Mucosa of descending colon (tissue), 3 donors: ENCODE measurements around the gene CHST13. TPM values are rescaled to one million over a fixed set of nuclear protein-coding genes. Genes with fewer than 3 reads are reported as not detected.
A peak's percentile ranks its signal among the peaks of the same experiment; 100 is the strongest.

Experiments used
- ATAC-seq: fragments of 200-7000 bp; cut with Tn5 transposase; one replicate; pipeline ENCODE4 v1.9.1; 2020; ENCODE audit warnings: mild to moderate bottlenecking, moderate library complexity
- DNase-seq, 3 donors: peaks; one replicate each; pipeline ENCODE4 v3.0.0-alpha.2; 2020
- H3K36me3 ChIP-seq: fragments of 200-600 bp; one replicate; pipeline ENCODE4 v1.8.0; 2021; ENCODE audit warnings: low read depth, mild to moderate bottlenecking
- H3K4me1 ChIP-seq: fragments of 200-600 bp; one replicate; pipeline ENCODE4 v1.8.0; 2021; ENCODE audit warnings: low read depth, mild to moderate bottlenecking
- H3K4me3 ChIP-seq: fragments of 200-600 bp; one replicate; pipeline ENCODE4 v1.8.0; 2021; ENCODE audit warnings: mild to moderate bottlenecking
- H3K9me3 ChIP-seq: fragments of 200-600 bp; one replicate; pipeline ENCODE4 v1.8.0; 2021; ENCODE audit warnings: mild to moderate bottlenecking
- CTCF ChIP-seq: fragments of 200-600 bp; IDR thresholded peaks from one replicate; pipeline ENCODE4 v1.8.0; 2022; ENCODE audit warnings: antibody characterized with exemption, mild to moderate bottlenecking
- intact Hi-C, 2 donors: fragments of 100-400 bp; cut with DNase I in 1 of 2; cut with micrococcal nuclease in 1 of 2; formaldehyde crosslinking; loops; one replicate each; pipeline versions ENCODE4 v1.11.0 to v1.11.1; 2022; cut with DNase I, micrococcal nuclease
- total RNA-seq, 3 donors: library from RNA; stranded (reverse); fragmentation: NEBNext Ultra II Directional in 2 of 3; extraction: Animal tissue kit (Norgen Biotek cat#: 25700) in 2 of 3; gene quantifications; one replicate each; pipeline versions ENCODE4 v1.2.1 to v1.2.4, GENCODE V29; 2021 to 2023
- donor health status: DM: no; HTN: no; CAD: no; lungs with moderate emphysema.
- donor health status: DM: no; HTN: no; CAD: no.
- donor health status: DM: no; HTN: yes; CAD: no.

CHST13 gene
- total RNA-seq, 3 donors from 2014 or later: 0.27 to 5.7 (median 0.98) TPM

GRCh38 chr3:126481808-126482502, 42.0 kb upstream of the CHST13 start:
- ATAC-seq: peak; percentile 70
- H3K4me3 ChIP-seq: no peak overlapping the region
- intact Hi-C loops: no loop called here
- H3K9me3 ChIP-seq: no peaks in the 10 kb centered on the region
- no peaks in the 10 kb centered on the region for H3K4me1 ChIP-seq
- H3K36me3 ChIP-seq: no peaks in the 10 kb centered on the region
- DNase-seq: peak; percentile 74 to 76 (median 75)
- no peak for TF ChIP-seq CTCF

GRCh38 chr3:126482503-126483255, 41.3 kb upstream of the CHST13 start:
- H3K4me1 ChIP-seq: no peaks in the 10 kb centered on the region
- H3K36me3 ChIP-seq: no peaks in the 10 kb centered on the region
- no peak overlapping the region for H3K4me3 ChIP-seq
- intact Hi-C loops: no loop called here
- TF ChIP-seq CTCF: no peak
- peak in 1 of 3 donors; percentile 41 for DNase-seq
- ATAC-seq: no peak
- H3K9me3 ChIP-seq: no peaks in the 10 kb centered on the region

GRCh38 chr3:126483321-126483761, 40.6 kb upstream of the CHST13 start:
- no peak for TF ChIP-seq CTCF
- H3K9me3 ChIP-seq: no peaks in the 10 kb centered on the region
- no peak overlapping the region for H3K4me3 ChIP-seq
- no peaks in the 10 kb centered on the region for H3K4me1 ChIP-seq
- H3K36me3 ChIP-seq: no peaks in the 10 kb centered on the region
- intact Hi-C loops: no loop called here
- no peak for ATAC-seq
- no peak for DNase-seq

- Histone ChIP-seq H3K4me3 (no peak overlapping the region), H3K4me1 (no peaks in the 10 kb centered on the region), H3K9me3 (no peaks in the 10 kb centered on the region), H3K36me3 (no peaks in the 10 kb centered on the region)
- intact Hi-C loops: no loop called here
- TF ChIP-seq CTCF: no peak
- ATAC-seq (no peak), DNase-seq (no peak)
Measured at GRCh38 chr3:126484148-126484547, 39.8 kb upstream of the CHST13 start.

- DNase-seq (no peak), ATAC-seq (no peak)
- intact Hi-C loops: no loop called here
- H3K36me3 ChIP-seq: no peaks in the 10 kb centered on the region
- H3K4me3 ChIP-seq: no peak overlapping the region
- TF ChIP-seq CTCF: no peak
- no peaks in the 10 kb centered on the region for H3K9me3 ChIP-seq
- no peaks in the 10 kb centered on the region for H3K4me1 ChIP-seq
Measured at GRCh38 chr3:126484662-126485061, 39.3 kb upstream of the CHST13 start.
